Muscle of arm (tissue), 12 donors: Measurements from ENCODE around the gene FAM131C. TPM values are rescaled to one million over a fixed set of nuclear protein-coding genes. Genes with fewer than 3 reads are reported as not detected.

Experiments
- DNase-seq: peaks from one replicate; pipeline ENCODE4 v3.0.0-alpha.2; 2013
- polyA plus RNA-seq, 12 donors: library from polyadenylated mRNA; unstranded; fragments of 120-200 nt; gene quantifications; one replicate each; pipeline ENCODE4 v1.2.1, GENCODE V29; 2013; ENCODE audit not compliant: insufficient read length in 12 of 12

The FAM131C gene
- polyA plus RNA-seq, 12 donors, result 0.07 to 1.0 (median 0.25) TPM; not detected in 5

DNA sequence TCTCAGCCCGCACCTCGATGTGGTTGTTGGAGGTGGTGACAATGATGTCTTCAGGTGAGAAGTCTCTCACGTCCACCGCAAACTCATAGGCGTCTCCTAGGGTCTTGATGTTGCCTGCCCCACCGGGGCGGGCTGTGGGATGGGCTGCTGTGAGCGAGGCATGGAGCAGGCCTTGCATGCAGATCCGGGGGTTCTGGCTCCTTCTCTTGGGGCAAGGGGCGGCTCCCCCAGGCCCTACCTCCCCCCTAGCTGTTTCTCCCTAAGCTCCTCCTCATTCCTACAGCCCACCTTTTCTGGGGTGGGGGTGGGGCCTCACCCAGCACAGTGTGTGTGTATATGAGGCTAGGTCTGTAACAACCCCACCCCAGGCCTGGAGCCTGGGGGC, 56.4 kb downstream of the FAM131C start:
- DNase-seq, result no peak

DNA sequence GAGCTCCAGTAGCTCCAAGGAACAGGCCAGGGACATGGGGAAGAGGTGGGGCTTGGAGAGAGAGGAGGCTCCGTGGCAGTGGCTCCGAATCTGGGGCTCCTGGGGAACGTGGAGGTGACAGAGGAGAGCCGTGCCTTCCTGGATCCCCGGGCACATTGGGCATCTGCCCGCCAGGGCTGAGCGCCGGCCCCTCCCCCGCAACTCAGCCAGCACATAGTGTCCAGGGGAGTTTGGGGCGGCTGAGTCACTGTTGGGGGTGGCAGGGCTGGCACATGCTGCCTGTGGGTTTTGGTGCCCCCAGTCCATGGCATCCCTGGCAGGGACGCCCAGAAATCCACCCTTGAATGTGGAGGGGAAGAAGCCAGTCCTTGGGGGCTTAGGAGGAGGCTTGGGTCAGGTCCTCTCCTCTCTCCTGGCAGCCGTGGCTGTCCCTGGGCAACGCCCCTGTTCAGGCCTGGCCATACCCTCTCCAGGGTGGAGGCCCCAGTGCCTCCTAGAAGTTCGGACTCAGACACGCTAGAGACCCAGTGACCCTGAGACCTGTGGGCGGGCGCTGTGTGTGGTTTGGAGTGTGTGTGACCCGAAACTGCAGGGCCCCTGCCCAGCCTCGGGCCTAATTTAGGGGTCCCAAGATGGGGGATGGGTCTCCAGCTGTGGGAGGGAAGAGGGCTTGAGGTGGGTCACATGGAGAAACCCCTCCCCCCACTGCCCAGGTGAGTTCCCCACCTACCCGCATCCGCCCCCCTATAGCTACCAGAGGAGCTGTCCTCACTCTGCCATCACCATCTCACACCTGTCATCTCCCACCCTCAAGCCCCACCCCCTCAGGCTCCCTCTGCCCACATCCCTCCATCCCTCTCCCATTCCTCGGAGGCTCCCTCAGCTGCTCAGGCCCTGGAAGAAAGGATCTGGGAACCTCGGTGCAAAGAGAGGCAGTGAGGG, 57.2 kb downstream of the FAM131C start:
- no peak for DNase-seq

DNA sequence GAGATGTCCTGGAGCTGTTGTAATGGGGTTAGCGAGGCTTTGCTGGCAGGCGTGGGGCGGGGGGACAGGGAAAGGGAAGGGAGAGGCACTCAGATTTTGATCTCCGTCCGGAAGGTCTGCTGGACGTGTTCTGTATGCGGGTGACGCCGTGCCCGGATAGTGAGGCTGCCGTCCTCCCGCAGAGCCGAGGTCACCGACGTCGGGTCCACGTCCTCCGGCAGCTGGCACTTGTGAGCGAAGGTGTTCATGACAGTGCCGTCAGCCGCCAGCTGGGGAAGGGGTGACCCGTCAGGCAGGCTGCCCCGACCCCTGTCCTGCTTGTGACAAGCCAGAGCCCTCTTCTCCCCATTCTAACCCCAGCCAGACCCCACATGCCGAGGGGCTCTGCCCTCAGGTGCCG, 58.0 kb downstream of the FAM131C start:
- DNase-seq, result no peak

DNA sequence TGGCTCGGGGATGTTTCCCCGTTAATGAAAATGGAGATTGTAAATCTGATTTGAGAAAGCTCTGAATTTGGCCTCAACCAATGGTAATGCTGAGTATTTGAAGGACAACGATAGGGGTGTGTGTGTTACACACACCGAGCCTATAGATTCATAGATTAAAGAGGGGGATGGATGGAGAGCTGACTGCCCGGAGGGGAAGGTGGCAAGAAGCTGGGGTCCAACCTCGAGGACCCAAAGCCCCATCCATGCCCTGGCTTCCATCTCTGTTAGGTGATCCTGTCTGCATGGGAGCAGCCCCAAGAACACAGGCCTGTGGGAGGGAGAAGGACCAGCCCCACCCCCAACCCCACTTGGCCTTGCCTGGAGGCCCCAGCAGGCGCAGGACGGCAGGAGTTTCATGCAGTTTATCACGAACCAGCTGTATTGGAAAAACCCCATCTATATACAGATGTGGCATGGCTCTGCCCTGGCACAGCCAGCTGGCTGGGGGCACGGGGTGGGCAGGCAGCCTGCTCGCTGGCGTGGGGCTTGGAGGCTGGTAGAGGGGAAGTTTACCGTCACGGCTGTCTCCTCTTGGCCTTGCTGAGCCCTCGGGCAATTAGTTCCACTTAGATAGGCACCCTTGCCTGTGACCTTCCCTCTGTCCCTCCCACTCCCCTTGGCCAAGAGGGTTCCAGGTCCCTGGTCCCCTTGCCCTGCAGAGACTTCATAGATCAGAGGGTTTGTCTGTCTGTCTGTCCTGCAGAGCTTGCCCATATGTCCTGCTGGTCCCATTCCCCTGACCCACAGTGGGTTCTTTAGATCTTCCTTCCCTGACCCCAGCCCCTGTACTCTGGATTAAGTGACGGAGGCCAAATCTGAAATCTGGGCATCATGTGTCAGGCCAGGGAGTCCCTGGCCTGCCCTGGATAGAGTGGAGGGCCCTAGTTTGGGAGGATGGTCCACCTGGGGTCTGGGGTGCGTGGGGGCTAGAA, 58.7 kb downstream of the FAM131C start:
- no peak for DNase-seq

DNA sequence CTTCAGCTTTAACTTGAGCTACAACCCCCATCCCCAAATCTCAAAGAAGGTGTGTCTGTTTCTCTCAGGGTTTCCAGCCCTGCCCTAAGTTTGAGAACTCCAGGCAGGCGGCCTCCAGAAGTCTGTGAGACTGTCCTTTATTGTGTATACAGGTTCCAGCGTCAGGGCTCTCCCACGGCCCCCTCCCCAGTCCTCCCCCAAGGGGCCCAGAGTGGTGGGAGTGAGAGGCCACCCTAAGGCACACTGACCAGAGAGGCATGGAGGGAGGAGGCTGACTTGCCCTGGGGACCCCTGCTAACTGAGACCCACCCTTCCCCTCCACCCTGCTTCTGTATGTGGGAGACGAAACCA, 59.6 kb downstream of the FAM131C start:
- DNase-seq, result no peak

DNA sequence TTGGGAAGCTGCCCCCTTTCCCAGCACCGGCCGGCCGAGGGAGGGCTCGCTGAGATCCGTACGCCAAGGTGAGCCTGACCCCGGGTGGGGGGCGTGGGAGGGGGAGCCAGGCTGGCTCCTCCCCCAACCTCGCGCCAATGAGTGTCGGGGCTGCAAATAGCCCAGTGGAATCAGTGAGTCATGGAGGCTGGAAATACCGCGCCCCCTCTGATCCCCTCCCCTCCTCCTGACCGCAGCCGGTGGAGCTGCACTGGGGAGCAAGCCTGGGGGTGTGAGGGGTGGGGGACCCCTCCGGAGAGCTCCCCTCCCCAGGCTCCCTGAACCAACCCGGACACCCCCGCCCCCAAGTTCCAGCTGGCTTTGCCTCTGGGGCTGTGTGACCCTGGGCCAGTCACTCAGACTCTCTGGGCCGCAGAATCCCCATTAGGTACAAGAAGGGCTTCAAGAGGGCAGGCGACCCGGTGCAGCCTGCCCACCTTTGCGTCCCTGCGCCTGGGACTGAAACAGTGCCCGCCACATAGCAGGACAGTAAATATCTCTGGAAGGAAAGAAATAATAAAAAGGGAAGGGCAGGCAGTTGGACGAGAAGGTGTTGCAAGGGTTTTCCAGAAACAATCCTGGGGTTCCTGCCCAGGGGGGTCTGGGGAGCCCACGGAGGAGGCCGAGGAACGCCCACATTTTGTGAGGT, 60.1 kb downstream of the FAM131C start:
- DNase-seq, result peak; percentile 66

DNA sequence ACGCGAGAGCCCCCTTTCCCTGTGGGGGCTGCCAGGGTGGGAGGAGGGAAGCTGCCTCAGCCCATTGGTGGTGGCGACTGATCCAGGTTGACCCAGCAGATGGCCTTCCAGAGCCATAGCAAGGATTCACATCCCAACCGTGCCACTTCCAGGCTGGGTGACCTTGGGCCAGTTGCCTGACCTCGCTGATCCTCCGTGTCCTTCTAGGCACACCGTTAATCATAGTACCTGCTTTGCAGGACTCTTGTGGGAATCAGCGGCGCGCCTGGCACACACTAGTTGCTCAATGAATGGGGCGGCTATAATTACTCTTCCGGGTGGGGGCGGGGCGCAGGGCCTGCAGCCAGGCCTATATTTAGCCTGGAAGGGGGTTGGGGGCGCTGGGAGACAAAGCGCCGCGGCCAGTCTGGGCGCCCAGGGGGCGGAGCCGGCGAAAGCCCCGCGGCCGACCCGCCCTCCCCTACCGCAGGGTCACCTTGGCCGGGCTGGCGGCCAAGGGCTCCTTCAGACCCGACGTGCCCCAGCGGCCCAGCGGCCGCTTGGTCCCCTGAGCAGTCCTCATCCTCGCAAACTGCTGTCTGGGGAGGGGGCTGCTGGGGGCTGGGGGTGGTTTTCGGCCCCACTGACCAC, 60.7 kb downstream of the FAM131C start:
- peak; percentile 48 for DNase-seq

DNA sequence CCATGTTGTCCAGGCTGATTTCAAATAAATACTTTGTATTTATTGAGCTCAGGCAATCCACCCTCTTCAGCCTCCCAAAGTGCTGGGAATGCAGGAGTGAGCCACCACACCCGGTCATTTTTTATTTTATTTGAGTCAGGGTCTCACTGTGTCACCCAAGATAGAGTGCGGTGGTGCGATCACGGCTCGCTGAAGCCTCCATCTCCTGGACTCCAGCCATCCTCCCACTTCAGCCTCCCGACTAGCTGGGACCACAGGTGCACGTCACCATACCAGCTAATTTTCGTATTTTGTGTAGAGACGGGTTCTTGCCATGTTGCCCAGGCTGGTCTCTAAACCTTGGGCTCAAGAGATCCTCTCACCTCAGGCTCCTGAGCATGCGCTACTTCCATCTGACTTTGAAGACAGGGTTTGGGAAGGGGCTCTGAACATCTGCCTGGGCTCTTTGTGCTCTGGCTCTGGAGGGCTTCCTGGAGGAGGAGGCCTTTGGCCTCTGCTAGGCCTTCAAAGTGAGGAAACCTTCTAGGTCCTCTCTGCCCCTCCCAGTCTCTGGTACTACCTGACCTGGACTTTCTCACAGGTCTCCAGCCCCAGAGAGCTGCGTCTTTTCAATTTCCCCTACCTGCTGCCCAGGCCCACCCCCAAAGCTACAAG, 61.4 kb downstream of the FAM131C start:
- no peak for DNase-seq

DNA sequence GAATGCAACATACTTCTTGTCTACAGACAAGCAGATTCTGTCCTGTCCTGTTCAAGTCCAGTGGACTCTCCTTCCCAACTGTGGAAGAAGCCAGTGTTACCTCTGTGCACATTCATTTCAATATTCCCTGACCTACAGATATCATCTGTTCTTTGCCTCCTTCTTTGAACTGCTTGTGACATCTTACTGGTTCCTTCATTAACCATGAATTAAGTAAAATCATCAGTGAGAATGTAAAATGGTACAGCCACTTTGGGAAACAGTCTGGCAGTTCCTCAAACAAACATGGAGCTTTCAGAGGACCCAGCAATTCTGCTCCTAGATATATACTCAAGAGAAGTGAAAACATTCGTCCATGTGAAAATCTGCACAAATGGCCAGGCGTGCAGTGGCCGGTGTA, 62.6 kb downstream of the FAM131C start:
- DNase-seq, result no peak

DNA sequence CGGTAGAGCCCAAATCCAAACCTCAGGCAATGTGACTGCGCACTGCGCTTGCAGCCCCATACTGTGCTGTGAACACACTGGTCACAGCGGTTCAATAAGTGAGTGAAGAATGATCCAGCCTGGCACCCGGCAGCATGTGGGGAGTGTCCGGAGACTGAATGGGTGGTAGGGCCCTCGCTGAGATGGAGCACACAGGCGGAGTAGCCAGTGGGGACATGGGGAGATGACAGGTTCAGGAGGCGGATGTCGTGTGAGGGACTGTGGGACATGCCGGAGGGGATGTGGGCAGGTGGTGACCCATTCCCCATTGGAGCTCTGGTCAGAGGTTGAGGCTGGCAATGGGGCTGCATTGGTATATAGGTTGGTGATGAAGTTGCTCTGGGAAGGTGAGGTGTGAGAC, 63.8 kb downstream of the FAM131C start:
- no peak for DNase-seq

DNA sequence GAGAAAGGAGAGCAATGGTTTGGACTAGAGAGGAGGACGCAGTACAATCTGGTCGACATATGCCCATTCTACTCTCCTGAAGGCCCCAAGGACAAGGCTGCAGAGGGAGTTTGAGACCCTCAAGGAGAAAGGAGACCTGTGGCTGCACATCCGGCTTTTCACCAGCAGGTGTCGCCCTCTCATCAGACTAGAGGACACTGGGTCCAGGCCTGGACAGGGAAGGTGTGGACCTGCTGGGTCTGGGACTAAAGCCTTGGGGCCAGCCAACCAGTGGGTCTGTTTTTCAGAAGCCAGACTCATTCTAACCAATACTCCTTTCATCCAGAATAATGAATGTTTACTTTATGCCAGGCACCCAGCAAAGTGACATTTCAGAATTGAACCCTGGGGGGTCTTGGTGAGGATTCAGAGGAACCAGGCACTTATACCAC, 64.4 kb downstream of the FAM131C start:
- peak; percentile 73 for DNase-seq

Other genes with a start within 250 kb of the FAM131C start
- 10 to 100 TPM in 11 of 12 donors, not detected in 1; 31.7 to 75.5 (median 34.6) TPM for gene SPEN, start 225.9 kb downstream of the FAM131C start, polyA plus RNA-seq
- gene ZBTB17, start 97.5 kb downstream of the FAM131C start, polyA plus RNA-seq, result 10 to 100 TPM in 11 of 12 donors, not detected in 1; 17.9 to 32.1 (median 22.4) TPM
- under 1 TPM in 2 of 12 donors, not detected in 10; 0.05 to 0.07 TPM for gene SRARP, start 69.4 kb downstream of the FAM131C start, polyA plus RNA-seq
- 100 to 1,000 TPM in 7 of 12 donors, 10 to 100 TPM in 4, not detected in 1; 57.9 to 237 (median 114) TPM for gene HSPB7, start 55.6 kb downstream of the FAM131C start, polyA plus RNA-seq
- 1 to 10 TPM in 5 of 12 donors, under 1 TPM in 5, not detected in 2; 0.30 to 1.7 (median 1.0) TPM for gene CLCNKA, start 51.6 kb downstream of the FAM131C start, polyA plus RNA-seq
- under 1 TPM in 8 of 12 donors, not detected in 4; 0.13 to 0.66 (median 0.21) TPM for gene CLCNKB, start 29.9 kb downstream of the FAM131C start, polyA plus RNA-seq
- 10 to 100 TPM in 2 of 12 donors, 1 to 10 TPM in 9, not detected in 1; 4.3 to 15.3 (median 6.5) TPM for gene EPHA2, start 82.4 kb upstream of the FAM131C start, polyA plus RNA-seq
- 10 to 100 TPM in 2 of 12 donors, 1 to 10 TPM in 8, not detected in 2; 1.6 to 28.6 (median 2.7) TPM for gene ARHGEF19, start 139.0 kb upstream of the FAM131C start, polyA plus RNA-seq
- 1 to 10 TPM in 10 of 12 donors, not detected in 2; 1.0 to 4.4 (median 2.1) TPM for gene CPLANE2, start 163.5 kb upstream of the FAM131C start, polyA plus RNA-seq